B cell (primary cell): ENCODE results near the gene IBA57. TPM values are rescaled to one million over a fixed set of nuclear protein-coding genes. Genes with fewer than 3 reads are reported as not detected.

Experiments
- ATAC-seq: fragments of 200-7000 bp; cut with Tn5 transposase; one replicate; pipeline ENCODE4 v1.10.0; 2021; ENCODE audit warnings: low read depth, mild to moderate bottlenecking, moderate number of reproducible peaks, moderate library complexity
- CTCF ChIA-PET: fragments of 350-600 bp; sonication (Branson Sonifier 250); formaldehyde crosslinking; loops from one replicate; lab custom pipeline; 2021; ENCODE audit warnings: antibody characterized with exemption, inconsistent platforms; lab: Charles Lee
- POLR2A ChIA-PET: fragments of 350-600 bp; sonication (Branson Sonifier 250); formaldehyde crosslinking; loops from one replicate; lab custom pipeline; 2021; ENCODE audit warnings: antibody characterized with exemption; lab: Charles Lee
- DNase-seq: peaks from one replicate; pipeline ENCODE4 v3.0.0; 2013
- H2AFZ ChIP-seq: 2 replicates; pipeline ENCODE4 v1.6.1; 2012; ENCODE audit warnings: mild to moderate bottlenecking, low read depth, low read length; ENCODE audit not compliant: insufficient read depth, poor library complexity, severe bottlenecking
- H3K27ac ChIP-seq, 2 donors: 1 replicate in 1 of 2; 2 replicates in 1 of 2; pipeline ENCODE4 v1.5.1; 2012 to 2013; ENCODE audit warnings: low read length in 2 of 2, mild to moderate bottlenecking in 2 of 2, moderate library complexity in 1 of 2
- H3K27me3 ChIP-seq, 4 experiments: fragments of 200-600 bp in 1 of 4; sonication (generic) in 1 of 4; replicated peaks in 1 of 4; 1 replicate in 2 of 4; 2 replicates in 2 of 4; pipeline versions ENCODE4 v1.6.1 to v1.7.0; 2013 to 2016; ENCODE audit warnings: low read length in 3 of 4, mild to moderate bottlenecking in 2 of 4, mixed read lengths in 1 of 4, moderate library complexity in 1 of 4; ENCODE audit not compliant: insufficient read depth in 4 of 4, control insufficient read depth in 3 of 4; ENCODE audit errors: control extremely low read depth in 1 of 4
- H3K36me3 ChIP-seq, 2 experiments: replicated peaks in 1 of 2; 1 replicate in 1 of 2; 2 replicates in 1 of 2; pipeline versions ENCODE4 v1.6.1 to v1.7.1; 2013; ENCODE audit warnings: low read length in 1 of 2; ENCODE audit not compliant: insufficient read depth in 2 of 2, control insufficient read depth in 1 of 2; ENCODE audit errors: control extremely low read depth in 1 of 2, extremely low read depth in 1 of 2
- H3K4me1 ChIP-seq, 2 donors: fragments of 200-600 bp in 1 of 2; sonication (generic) in 1 of 2; 1 replicate in 1 of 2; 2 replicates in 1 of 2; pipeline versions ENCODE4 v1.5.1 to v1.6.1; 2013 to 2017; ENCODE audit warnings: low read length in 2 of 2; ENCODE audit not compliant: control insufficient read depth in 2 of 2, insufficient read depth in 2 of 2
- H3K4me2 ChIP-seq: replicated peaks from 2 replicates; pipeline ENCODE3; 2012; ENCODE audit warnings: mild to moderate bottlenecking, low read depth, low read length; ENCODE audit not compliant: poor library complexity, severe bottlenecking
- H3K4me3 ChIP-seq, 5 experiments: fragments of 200-600 bp in 1 of 5; sonication (generic) in 1 of 5; 1 replicate in 3 of 5; 2 replicates in 2 of 5; pipeline versions ENCODE4 v1.5.1 to v1.7.0; 2011 to 2016; ENCODE audit warnings: low read length in 4 of 5, mild to moderate bottlenecking in 4 of 5, low read depth in 2 of 5, control low read depth in 1 of 5, moderate library complexity in 1 of 5; ENCODE audit not compliant: insufficient read depth in 1 of 5; ENCODE audit errors: control extremely low read depth in 1 of 5, extremely low read depth in 1 of 5
- H3K79me2 ChIP-seq: fragments of 200-600 bp; sonication (generic); one replicate; pipeline ENCODE4 v1.6.0; 2016; ENCODE audit warnings: low read length; ENCODE audit not compliant: control insufficient read depth, insufficient read depth
- H3K9ac ChIP-seq: fragments of 200-600 bp; sonication (generic); 2 replicates; pipeline ENCODE4 v1.6.1; 2017; ENCODE audit warnings: mild to moderate bottlenecking, low read length, moderate library complexity
- H3K9me3 ChIP-seq, 3 donors: one replicate each; pipeline versions ENCODE4 v1.6.1 to v1.7.1; 2013; ENCODE audit warnings: low read length in 2 of 3; ENCODE audit not compliant: control insufficient read depth in 2 of 3, insufficient read depth in 1 of 3; ENCODE audit errors: control extremely low read depth in 1 of 3
- H4K20me1 ChIP-seq: 2 replicates; pipeline ENCODE4 v1.6.0; 2012; ENCODE audit warnings: mild to moderate bottlenecking, low read length; ENCODE audit not compliant: insufficient read depth, control insufficient read depth, poor library complexity, severe bottlenecking
- H3K27ac Mint-ChIP-seq: one replicate; pipeline ENCODE4 v1.8.0; 2021; ENCODE audit warnings: mixed read lengths
- H3K27me3 Mint-ChIP-seq: one replicate; pipeline ENCODE4 v1.8.0; 2021; ENCODE audit warnings: mixed read lengths
- H3K4me1 Mint-ChIP-seq: one replicate; pipeline ENCODE4 v1.8.0; 2021; ENCODE audit warnings: mixed read lengths
- H3K4me3 Mint-ChIP-seq: one replicate; pipeline ENCODE4 v1.8.0; 2021; ENCODE audit warnings: mixed read lengths
- H3K9me3 Mint-ChIP-seq: one replicate; pipeline ENCODE4 v1.8.0; 2022; ENCODE audit warnings: mixed read lengths; ENCODE audit not compliant: insufficient read depth
- CTCF ChIP-seq: fragments of 200-600 bp; IDR thresholded peaks from one replicate; pipeline ENCODE4 v1.8.0; 2022; ENCODE audit warnings: antibody characterized with exemption, mild to moderate bottlenecking
- EZH2 ChIP-seq: IDR thresholded peaks from 2 replicates; pipeline ENCODE4 v1.6.1; 2012; ENCODE audit warnings: borderline replicate concordance, low read depth, mild to moderate bottlenecking, moderate library complexity, low read length; ENCODE audit not compliant: insufficient read depth, poor library complexity, severe bottlenecking
- WGBS: methylation state at CpG from one replicate; pipeline ENCODE4 v1.1.5; 2013; ENCODE audit warnings: missing lambda C conversion rate; ENCODE audit not compliant: insufficient coverage; 5-methylcytosine and 5-hydroxymethylcytosine counted together
- intact Hi-C: fragments of 100-400 bp; cut with micrococcal nuclease; formaldehyde crosslinking; loops from one replicate; pipeline ENCODE4 v1.10.0; 2022
- polyA plus RNA-seq: library from polyadenylated mRNA; depleted of rRNA; stranded (reverse); fragments of >200 nt; gene quantifications from 2 replicates; pipeline ENCODE4 v1.2.3, GENCODE V29; 2012
- total RNA-seq, 2 donors: library from RNA; stranded (reverse); fragments of 120-200 nt in 1 of 2; gene quantifications; 1 replicate in 1 of 2; 2 replicates in 1 of 2; pipeline versions ENCODE4 v1.2.3 to v1.2.4, GENCODE V29; 2013 to 2022

IBA57 gene
- total and polyA plus RNA-seq, 2 donors (not counting 1 experiment from before 2014, with no cell fraction given), result 5.2 to 12.8 TPM

GRCh38 chr1:228143480-228144192 lies 22.0 kb upstream of the IBA57 start:
- ATAC-seq (no peak), DNase-seq (no peak)
- Histone ChIP-seq H3K27me3 (no peaks in the 10 kb centered on the region), H3K79me2 (peaks cover 65% of the 10 kb centered on the region), H4K20me1 (peaks cover 84% of the 10 kb centered on the region), H3K9me3 (peaks cover 0 to 8% (median 0%) of the 10 kb centered on the region in 3 donors), H3K36me3 (peaks cover 0 to 44% of the 10 kb centered on the region in 2 experiments), H3K4me3 (no peak overlapping the region), H2AFZ (no peak overlapping the region), H3K27ac (no peak overlapping the region), H3K4me2 (peak overlapping the region; percentile 22), H3K9ac (no peak overlapping the region), H3K4me1 (peaks cover 36 to 52% of the 10 kb centered on the region in 2 donors)
- Mint-ChIP-seq H3K9me3 (no peaks in the 10 kb centered on the region), H3K27ac (no peak overlapping the region), H3K4me3 (peak overlapping the region; percentile 49), H3K27me3 (no peaks in the 10 kb centered on the region), H3K4me1 (peaks cover 42% of the 10 kb centered on the region)
- ChIA-PET CTCF (interaction anchor here (1.2 to 1.6 kb wide), 3 partner anchors 13 to 21 kb away, joined by 4 to 7 read pairs (median 5); partner anchors contain the start of gene IBA57), POLR2A (interaction anchor here (0.6 kb wide), 1 partner anchor 16 kb away, joined by 8 read pairs; no protein-coding TSS in a partner anchor)
- TF ChIP-seq CTCF (no peak), EZH2 (no peak)
- intact Hi-C loops, result no loop called here
- WGBS, result 92% methylated on average over 10 of the region's 12 CpGs
